GM13976 (cell line): ENCODE measurements around the gene OR11H7.
"Not testable (repeated sequence)": the region's sequence is repeated elsewhere in the genome, so short reads cannot be mapped to it uniquely, and the experiment has no call there.

Experiments used
- DNase-seq: peaks from one replicate; pipeline ENCODE4 v3.0.0; 2012; ENCODE audit warnings: low spot score
- CTCF ChIP-seq: IDR thresholded peaks from 2 replicates; pipeline ENCODE4 v1.5.1; 2012; ENCODE audit warnings: borderline replicate concordance, mild to moderate bottlenecking; ENCODE audit not compliant: insufficient read depth; ENCODE audit errors: extremely low read depth, missing control alignments, control extremely low read depth
- in situ Hi-C: fragments of 300-500 bp; cut with MboI; formaldehyde crosslinking; loops from one replicate; pipeline ENCODE4 v1.12.0; 2022; ENCODE audit warnings: low sequenced_read_pairs, mixed read lengths, inconsistent platforms; ENCODE audit not compliant: unreplicated experiment

The OR11H7 gene

DNA sequence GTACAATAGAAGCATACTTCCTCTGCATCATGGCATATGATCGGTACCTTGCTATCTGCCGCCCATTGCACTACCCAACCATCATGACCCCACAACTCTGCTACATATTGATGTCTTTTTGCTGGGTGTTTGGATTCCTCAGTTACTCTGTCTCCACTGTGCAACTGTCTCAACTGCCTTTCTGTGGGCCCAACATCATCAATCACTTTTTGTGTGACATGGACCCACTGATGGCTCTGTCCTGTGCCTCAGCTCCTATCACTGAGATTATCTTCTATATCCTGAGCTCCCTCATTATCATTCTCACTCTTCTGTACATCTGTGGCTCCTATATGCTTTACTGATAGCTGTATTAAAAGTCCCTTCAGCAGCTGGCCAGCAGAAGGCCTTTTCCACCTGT, 19.2 kb upstream of the OR11H7 start:
- no peak for TF ChIP-seq CTCF
- in situ Hi-C loops: no loop called here
- no peak for DNase-seq

- DNase-seq, in situ Hi-C loops: not testable (repeated sequence)
These were observed 16.4 kb upstream of the OR11H7 start for GRCh38 chr14:20212406-20212805.

- no peak for DNase-seq
- in situ Hi-C loops: no loop called here
- no peak for TF ChIP-seq CTCF
These were observed 13.6 kb upstream of the OR11H7 start for GRCh38 chr14:20215196-20215595.

DNA sequence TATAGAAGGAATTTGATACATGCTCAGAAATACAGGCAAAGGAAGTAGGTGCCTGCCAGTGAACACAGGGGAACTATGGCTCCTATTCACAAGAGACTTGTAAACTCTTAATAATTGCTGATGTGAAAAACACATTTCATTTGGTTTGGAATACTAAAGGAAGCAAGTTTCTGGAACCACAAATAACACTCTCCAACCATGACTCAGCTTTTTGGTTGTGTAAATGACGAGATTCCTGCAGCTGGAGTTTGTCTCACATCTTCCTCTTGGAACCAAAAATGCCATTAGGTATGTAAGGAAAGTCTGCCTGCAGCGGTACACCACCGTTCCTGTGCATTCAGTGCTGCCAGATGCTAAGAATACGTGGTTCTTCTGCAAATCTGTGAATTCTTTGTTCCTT, 9.7 kb upstream of the OR11H7 start:
- no peak for TF ChIP-seq CTCF
- no peak for DNase-seq
- in situ Hi-C loops: no loop called here

- DNase-seq: no peak
- in situ Hi-C loops: no loop called here
- no peak for TF ChIP-seq CTCF
These were observed 5.4 kb upstream of the OR11H7 start, which contains the start of gene OR11H6 for GRCh38 chr14:20223410-20223809. Gene OR11H6, plus strand, starts transcription at chr14:20223710. Its CDS starts 0 bp downstream, at chr14:20223710.

DNA sequence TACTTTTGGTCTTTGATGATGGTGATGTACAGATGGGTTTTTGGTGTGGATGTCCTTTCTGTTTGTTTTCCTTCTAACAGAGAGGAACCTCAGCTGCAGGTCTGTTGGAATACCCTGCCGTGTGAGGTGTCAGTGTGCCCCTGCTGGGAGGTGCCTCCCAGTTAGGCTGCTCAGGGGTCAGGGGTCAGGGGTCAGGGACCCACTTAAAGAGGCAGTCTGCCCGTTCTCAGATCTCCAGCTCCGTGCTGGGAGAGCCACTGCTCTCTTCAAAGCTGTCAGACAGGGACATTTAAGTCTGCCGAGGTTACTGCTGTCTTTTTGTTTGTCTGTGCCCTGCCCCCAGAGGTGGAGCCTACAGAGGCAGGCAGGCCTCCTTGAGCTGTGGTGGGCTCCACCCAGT, 6.6 kb downstream of the OR11H7 start:
- in situ Hi-C loops, DNase-seq: not testable (repeated sequence)

DNA sequence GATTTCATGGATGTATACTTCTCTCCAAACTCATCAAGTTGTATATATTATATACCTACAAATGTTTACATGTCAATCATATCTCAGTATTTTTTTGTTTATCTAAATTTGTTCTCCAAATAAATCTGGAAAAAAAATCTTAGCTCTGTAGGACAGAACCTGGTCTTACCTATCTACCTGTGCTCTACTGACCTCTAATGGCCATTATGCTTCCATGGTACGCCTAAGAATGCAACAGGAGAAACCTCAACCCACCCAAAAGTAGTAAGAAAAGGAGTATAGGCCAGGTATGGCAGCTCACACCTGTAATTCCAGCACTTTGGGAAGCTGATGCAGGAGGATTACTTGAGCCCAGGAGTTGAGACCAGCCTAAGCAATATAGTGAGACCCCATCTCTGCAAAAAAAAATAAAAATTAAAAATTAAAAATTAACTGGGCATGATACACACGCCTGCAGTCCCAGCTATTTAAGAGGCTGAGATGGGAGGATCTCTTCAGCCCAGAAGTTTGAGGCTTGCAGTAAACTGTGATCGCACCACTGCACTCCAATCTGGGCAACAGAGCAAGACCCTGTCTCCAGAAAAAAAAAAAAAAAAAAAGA, 19.0 kb downstream of the OR11H7 start:
- in situ Hi-C loops: no loop called here
- peak; percentile 4 for TF ChIP-seq CTCF
- DNase-seq: no peak

GRCh38 chr14:20262642-20263128, 33.9 kb downstream of the OR11H7 start:
- no peak for DNase-seq
- in situ Hi-C loops: no loop called here
- no peak for TF ChIP-seq CTCF

DNA sequence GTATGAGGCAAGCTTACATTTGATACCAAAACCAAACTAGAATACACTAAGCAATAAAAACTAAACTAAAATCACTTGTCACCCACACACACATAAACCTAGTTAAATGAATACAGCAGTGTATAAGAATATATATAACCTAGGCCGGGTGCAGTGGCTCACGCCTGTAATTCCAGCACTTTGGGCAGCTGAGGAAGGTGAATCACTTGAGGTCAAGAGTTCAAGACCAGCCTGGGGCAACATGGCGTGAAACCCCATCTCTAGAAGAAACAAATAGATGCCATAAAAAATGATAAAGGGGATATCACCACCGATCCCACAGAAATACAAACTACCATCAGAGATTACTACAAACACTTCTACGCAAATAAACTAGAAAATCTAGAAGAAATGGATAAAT, 35.6 kb downstream of the OR11H7 start:
- in situ Hi-C loops, DNase-seq: not testable (repeated sequence)
